ENCODE results near the gene MEIKIN. TPM values are rescaled to one million over a fixed set of nuclear protein-coding genes. Genes with fewer than 3 reads are reported as not detected.

The MEIKIN gene, protein sequence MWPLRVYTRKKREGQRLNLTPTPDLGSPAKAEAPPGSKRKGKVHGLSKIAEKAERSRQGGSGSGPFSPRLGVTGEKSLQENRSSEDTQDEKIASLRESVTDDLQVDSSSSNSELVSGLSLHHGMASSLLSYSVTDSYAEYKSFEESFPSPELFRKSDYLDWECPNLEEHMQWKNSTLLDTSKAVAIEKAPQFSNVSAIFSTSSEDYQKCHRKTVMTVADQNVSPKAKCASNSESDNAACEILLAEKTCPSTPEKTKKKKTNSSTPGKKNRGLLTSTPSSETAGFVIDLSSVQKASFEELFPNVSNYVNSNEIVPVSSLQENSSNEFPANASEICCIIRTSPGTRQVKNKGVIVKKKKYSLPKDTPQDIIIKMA
- total RNA-seq: not detected

DNA sequence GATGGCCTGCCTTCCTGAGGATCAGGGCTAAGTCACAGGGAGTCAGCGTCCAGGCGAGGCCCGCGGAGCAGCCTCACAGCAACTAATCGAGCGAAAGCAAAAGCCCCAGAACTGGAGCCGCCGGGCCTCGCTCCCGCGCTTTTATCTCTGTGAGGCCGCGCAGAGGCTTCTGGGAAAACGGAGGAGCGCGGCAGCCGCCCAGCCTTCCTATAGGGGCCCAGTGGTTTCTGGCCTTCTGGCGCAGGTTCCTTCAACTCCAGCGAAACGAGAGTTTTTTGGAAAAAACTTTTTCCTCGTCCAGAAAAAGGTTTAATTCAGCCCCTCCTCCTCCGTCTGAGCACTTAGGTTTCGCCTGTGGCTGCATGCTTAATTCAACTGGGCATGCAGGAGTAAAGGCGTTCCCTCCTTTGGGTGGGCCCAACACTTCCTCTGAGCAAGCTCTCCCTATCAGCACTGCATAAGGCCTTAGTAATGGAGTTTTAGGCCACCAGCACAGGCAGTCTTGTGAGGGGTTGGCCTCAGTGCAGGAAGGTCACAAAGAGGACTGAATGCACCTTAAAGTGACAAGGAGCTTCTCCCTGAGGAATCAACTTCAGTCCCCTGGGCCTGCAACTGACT is at the start of gene MEIKIN:
Gene MEIKIN (minus strand): TSS at position 113 of the 618 bp plus-strand sequence. CDS start 158 bp downstream, outside the sequence.
- DNase-seq: no peak

DNA sequence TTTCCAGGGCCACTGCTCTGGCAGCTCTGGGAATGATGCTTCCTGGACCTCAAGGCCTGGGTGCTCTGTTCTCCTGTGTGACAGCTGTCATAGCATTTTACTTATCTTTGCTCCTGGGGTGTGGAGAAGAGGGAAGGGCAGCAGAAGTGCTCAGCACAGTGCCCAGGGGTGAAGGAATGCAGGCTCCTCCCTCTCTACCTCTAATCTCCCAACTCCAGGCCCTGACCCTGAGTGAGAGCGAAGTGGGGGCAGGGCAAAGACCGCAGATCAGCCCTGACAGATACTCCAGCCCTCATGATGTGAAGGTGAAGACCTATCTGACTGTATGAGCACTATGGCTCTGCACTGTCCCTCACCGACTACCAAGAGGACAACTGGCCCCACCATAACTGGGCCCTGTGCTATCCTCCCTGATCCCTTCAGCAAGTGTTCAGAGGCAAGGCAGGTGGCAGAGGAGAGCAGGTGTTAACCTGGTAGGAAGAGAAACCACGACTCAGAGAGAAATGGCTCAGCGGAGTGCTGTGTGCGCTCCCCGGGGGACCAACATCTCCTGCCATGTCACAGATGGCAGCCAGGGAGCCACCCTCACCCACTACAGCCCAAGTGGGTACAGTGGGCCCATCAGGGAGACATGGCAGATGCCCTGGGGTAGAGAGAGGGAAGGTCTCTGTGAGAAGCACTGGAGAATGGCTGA is 49.2 kb upstream of the MEIKIN start:
- DNase-seq: no peak

DNA sequence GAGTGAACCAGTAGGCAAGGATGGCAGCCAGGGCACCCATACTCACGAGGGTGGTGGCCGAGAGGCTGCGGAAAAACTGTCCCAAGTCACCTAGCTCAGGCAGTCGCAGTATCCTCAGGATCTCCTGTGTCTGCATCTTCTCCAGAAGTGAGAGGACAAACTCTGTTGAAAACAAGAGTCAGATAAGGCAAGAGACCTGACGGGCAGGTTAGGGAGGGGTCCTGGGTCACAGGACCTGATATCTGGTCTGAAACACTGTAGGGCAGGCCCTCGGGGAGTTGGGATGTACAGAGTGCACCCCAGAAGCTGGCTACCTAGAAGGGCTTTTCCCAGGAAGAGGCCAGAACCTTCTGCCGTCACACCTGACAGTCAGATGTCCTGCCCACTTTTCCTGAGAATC is 48.6 kb upstream of the MEIKIN start:
- no peak for DNase-seq

DNA sequence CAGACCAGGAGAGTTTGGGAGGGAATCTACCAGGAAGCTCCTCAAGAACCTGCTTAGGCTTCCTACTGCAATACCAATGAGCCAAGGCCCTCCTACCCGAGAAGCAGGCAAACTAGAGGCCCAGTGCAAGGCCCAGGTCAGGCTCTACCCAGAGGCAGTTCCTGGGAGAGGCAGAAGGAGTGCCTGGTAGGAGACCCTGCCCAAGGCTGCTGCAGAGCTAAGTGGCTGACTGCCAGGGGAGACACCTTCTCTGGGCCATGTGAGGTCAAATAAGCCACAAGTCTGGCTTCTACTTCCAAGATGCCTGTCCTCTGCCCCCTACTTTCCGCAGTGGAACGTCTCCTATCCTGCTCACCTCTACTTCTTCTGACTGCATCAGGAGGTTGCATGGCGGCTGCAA is 48.2 kb upstream of the MEIKIN start:
- DNase-seq: no peak

DNA sequence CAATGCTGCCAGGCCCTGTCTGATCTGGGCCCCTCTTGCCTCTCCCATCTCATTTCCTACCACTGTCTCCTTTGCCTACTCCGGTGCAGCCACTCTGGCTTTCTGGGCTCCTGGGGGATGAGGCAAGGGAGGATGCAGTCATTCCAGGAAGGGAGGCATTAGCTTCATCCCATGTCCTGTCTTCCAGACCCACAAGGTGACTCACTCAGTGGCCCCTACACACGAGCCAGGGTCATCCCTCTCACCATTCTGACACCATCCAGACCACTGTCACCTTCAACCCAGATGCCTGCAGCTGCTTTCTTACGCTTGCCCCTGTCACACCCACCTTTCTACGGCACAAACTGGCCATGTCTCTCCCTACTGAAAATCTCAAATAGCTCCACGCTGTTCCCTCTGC is 46.9 kb upstream of the MEIKIN start:
- DNase-seq: no peak

DNA sequence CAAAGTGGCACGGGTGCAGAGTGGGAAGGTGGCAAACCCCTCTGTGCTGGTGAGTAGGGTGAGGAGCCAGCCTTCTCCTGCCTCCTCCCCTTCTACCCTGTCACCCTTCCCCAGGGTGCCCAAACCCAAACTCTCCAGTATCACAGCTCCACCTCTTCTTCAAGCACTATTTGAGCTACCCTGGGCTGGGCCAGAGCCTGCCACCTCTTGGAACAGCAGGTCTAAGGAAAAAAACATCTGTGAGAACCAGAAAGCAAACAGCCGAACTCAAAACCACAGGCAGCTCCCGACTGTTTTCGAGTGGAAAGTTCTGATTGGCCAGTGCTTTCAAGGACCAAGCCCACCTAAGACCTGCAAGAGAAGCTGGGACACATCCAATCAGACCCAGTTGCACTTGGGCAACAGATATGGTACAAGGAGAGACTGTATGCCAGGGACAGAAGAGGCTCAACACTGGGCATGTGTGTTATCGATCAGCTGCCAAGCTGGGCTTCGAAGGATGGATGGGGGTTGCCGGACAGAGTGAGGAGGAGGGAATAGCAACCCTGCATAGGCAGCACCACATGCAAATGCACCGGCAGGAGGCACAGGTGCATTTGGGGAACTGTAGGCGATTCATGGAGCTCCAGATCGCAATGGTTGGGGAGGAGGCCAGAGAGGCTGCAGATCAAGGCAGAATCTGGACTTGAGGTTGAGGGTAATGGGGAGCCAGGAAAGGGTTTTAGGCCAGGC is 46.3 kb upstream of the MEIKIN start:
- no peak for DNase-seq

DNA sequence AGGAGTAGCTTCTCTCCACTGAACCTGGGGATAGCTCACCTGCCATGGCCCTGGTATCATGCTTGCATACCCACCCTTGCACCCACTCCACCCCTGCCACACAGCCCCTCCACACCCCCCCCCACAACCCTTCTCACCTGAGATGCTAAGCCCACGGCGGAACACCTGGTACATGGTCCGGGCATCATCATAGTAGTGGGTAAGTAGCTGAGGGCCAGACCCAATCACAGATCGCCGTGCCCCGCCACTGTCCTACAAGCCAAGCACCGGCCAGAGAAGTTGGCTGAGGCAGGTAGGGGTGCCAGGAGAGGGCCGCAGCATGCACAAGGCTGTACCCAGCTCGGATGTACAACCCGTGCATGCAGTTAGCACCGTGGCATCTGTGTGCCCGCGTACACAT is 45.3 kb upstream of the MEIKIN start:
- no peak for DNase-seq

DNA sequence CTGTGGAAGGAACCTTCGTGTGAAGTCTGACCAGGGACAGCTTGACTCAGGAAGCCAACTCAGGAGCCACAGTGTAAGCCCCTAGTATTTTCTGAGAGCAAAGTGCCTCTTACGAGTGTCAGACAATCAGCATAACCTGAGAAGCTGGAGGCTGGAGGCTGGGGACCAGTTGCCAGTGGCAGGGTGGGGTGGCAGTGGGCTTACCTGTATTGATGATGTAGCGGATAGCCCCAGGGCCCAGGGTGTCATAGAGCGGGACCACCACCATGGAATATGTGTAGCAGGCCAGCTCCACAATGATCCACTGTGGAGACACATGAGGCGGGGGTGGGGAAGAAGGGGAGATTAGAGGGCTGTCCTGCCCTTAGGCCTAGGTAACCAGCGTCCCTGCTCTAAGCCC is 43.1 kb upstream of the MEIKIN start:
- no peak for DNase-seq

DNA sequence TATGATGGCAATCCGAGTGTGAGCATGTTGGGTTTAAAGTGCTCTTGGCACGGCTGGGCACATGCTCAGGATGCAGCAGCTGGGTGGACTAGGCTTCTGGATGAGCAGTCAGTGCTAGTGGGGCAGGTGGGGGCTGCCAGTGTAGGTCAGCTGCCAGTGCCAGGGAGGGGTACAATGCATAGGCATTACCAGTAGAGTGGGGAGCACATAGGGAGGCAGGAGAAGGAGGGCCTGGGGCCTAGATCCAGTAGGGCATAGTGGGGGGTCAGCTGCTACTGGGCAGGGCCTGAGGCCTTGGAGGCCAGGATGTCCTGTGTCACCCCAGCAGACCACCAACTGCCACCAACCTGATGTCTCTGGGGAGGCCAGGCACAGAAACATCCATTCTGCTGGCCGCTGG is 41.8 kb upstream of the MEIKIN start:
- DNase-seq: no peak

DNA sequence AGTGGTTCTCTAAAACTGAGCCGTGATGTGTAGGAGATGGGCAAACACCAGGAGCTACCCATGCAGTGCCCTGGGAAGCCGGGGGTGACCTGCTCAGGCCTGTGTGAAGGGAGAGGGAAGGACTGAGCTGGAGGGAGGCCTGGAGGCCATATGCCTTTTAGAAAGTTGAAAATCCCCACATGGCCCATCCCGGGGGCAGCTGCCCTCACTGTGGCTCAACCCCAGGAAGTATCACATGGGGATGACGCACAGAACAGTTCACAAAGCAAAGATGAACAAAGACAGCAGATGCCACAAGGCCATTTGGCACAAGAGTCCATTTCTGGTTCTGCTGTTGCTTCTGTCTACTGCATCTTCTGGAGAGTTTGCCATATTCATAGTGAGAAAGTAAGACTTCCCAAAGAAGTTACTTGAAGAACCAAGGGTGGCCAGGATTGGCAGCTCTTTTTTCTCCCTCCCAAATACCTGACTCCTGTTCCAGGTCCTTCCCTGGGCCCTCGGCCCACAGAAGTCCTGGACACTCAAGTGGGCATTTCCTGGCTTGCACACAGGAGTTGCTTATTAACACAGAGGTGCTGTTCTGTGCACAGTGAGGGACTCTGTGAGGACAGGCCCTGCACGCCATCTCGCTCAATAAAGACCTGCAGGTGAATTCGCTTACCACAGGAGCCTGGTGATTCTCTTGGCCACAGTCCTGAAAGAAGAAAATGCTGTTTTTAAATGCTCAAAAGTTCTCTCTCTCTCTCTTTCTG is 40.9 kb upstream of the MEIKIN start:
- no peak for DNase-seq

DNA sequence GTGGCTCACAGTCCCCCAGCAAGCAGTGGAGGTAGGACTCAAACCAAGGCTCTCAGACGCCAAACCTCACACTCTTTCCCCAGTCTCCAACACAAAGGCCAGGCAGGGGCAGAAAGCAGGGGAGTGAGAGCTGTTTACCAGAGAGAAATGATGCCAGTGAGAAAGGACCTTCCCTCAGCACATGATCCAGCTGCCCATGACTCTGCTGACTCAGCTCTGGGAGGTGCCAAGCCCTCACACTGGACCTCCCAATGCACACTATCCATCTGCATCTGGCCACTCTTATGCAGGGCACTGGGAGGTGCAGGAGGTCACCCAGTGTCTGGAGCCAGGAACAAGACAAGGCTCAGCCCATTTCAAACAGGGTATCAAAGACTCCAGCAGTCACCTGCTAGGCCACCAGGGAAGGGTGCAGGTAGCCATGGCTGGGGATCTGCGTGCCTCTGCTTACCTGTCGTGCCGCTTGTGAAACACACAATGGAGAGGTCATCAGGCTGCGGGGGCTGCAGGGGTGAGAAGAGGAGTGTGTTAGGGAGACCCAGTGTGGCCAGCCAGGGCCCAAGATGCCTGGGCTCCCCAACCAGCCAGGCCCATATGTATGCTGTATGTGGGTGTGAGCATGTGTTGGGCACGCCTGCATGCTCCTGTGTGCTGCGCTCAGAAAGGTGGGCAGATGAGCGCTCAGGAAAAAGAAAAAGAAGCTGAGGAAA is 39.6 kb upstream of the MEIKIN start:
- no peak for DNase-seq

DNA sequence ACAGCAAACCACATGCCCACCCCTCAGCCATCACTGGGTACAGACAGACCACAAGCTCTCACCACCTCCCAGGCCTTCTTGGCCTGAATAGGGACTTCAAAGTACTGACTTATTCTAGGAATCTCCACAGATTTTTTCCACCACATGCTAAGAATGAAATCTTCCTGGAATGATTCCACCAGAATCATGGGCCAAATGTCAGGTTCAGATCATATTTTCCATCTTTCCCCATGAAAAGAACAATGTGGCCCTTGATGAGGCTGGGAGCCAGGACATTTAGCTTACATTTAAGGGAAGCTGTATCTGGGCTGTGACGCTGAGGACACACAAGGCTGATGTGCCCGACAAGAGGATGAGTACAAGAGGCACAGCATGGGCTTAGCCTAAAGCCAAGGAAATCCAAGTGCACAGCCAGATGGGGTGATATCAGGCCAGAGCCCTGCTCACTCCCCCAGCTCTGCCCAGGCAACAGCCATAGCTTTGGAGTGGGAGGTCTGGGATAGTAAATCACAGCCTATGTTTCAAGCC is 37.8 kb upstream of the MEIKIN start:
- DNase-seq: no peak

DNA sequence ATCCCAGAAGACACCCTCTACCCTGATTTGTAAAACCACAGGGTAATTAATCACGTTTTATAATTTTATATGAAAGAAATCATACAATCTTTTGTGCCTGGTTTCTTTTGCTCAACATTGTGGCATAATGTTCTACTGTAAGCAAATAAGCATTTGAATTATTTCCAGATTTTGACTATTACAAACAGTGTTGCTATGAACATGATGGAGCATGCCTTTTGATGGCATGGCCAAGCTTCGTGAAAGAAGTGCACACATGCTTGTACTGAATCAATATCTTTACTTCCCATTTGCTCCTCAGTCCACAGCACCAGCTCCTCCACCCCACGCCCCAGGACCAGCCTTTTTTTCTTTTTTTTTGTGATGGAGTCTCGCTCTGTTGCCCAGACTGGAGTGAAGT is 36.1 kb upstream of the MEIKIN start:
- no peak for DNase-seq

DNA sequence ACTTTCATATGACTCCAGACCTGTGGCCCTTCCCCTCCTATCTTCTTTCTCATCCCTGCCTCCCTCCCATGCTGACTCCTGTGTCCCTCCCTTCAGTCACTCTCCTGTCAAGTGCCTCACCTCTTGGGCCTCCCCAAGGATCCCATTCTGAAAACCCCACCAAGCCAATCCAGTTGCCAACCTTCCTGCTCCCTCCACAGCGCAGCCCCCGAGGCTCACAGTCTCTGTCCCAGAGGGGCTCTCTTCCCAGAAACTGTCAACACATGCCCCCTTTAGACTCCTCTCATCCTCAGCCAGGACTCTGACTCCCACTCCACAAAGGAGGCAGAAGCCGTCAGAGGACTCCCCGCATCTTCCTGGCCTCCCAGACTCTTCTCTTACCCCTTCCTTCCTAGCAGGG is 35.2 kb upstream of the MEIKIN start:
- DNase-seq: no peak

DNA sequence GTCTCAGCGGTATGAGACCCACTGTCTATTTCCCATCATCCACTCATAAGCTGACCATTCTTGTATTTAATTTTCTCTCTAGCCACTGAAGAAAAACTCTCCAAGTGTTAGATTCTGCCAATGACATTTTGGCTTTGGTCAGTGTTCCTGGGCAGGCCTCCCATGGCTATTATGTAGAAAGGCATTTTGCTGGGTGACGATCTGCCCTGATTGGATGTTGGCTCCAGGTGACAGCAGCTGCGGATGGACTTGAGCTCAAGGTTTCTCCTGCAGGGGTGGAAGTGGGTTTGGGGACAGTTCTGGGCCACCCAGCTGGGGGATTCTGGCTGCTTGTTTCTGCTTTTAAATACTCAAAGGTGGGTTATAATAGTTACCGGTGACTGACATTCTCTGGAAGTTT is 34.4 kb upstream of the MEIKIN start:
- DNase-seq: no peak

DNA sequence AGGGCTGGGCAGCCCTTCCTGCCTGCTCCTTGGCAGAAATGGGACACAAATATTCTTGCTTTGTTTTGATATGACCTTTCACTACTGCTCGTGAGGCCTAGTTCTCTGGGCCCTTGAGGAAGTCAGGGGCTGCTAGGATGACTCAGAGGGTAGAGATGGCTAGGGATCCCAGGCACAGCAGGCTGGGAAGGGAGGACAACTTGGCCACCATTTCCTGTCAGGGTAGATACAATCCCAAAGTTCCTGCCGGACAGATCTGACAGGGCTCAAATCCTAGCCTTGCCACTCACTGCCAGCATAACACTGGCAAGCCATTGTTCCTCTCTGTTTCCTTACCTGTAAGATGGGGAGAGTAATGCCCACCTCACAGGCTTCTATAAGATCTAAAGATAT is 31.7 kb upstream of the MEIKIN start:
- no peak for DNase-seq

DNA sequence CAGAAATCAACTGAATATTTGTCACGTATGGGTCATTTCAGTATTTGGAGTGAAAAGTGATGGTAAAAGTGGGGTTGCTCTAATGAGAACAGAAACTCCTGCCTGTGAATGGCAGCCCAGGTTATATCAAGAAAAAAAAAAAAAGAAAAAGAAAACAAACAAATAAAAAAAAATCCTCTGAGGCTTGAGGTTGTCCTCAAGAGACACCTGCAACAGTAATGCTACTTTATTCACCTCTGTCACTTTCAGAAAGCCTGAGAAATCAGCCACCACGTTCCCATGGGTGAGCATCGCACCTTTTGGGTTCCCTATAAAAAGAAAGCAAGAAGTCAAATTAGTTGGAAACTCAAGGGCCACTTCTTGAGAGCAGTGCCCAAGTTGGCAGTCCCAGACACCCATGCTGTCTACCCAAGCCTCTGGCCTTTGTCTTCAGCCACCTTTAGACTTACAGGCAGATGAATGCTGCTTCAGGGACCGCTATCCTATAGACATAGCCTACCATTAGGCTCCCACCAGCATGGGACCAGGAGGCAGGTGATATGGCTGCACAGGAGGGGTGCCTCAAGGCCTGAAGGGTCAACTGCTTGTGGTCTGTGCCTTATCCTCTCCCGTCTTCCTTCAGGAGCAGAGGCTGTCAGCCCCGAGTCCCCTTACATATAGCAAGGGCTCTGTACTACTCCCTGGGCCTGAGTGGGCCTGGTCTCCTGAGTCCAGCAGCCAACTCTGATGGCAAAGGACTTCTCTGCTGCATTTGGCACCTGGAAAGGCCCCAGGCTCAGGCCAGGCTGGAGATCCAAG is 31.1 kb upstream of the MEIKIN start:
- DNase-seq: no peak

DNA sequence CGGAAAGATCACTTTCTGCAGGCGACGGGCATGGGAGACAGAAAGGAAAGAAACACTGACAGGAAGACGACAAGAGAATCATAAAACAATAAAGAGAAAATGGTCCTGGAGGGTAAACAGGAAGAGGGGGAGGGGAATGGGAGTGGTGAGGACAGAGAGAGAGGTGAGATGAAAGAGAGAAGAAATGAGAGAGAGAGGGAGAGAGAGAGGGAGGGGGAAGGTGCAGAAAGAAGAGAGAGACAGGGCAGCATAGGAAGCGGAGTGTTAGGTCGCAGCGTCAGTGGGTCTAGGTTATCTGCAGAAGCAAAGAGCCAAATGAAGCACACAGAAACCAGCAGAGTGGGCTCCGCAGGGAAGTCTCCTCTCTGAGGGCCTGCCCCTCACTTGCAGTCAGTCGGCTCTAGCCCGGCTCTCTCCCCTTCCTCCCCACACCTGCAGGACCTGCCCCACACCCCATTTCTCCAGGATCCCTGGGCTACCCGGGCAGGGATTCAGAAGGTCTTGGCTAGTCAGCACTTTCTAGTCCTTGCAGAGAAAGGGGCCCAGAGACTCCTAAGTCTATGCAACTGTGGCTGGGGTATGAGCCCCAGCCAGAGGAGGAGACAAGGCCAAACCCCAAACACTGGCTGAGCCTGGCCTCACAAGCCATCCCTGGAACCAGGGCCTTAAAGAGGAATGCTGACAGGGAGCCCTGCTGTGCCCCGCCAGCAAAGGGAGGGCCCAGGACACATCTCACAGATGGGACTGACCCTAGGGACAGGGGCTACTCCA is 29.7 kb upstream of the MEIKIN start:
- no peak for DNase-seq

DNA sequence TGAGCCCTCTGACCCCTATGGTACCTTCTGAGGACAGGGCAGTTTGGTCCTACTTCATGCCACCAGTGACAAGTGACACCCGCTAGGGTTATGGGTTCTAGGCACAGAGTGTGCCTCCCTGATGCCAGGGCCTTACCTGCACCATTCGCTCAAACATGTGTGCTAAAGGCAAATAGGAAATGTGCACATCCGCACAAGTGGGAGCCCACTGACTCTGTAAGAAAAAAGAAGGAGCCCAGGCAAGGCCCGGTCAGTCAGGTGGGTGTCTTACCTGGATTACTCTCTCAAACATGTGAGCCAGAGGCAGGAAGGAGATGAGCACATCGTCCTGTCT is 29.1 kb upstream of the MEIKIN start:
- DNase-seq: no peak

DNA sequence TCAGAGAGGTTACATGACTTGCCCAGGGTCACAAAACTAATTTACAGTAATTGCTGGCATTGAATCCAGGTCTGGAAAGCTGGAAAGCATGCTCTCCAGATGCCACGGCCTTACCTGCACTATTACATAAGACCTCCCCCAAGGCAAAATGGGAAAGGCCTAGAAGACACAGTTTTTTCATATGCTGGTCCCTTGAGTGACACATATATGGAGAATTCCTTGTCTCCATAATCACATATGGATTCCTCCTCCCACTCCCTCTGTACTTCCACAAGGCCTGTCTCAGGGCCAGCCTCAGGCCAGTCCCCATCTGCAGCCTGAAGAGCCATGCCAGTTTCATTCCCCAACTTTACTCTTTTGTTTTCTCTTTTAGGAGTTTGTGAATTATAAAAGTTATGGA is 28.6 kb upstream of the MEIKIN start:
- no peak for DNase-seq
